ENCODE measurements around the gene SRP54.
A peak's percentile ranks its signal among the peaks of the same experiment; 100 is the strongest.

The SRP54 gene

GRCh38 chr14:34971801-34972200, 11.0 kb upstream of the SRP54 start:
- no peak overlapping the region for H3K4me2 ChIP-seq (ENCODE audit: low read length)
- TF ChIP-seq EZH2phosphoT487 (IDR thresholded peaks at IDR 0.05; ENCODE audit: borderline replicate concordance, low read length): no peak
- peaks cover 10% of the 10 kb centered on the region for H3K36me3 ChIP-seq (ENCODE audit: control insufficient read depth, low read length)
- peaks cover 6% of the 10 kb centered on the region; the same call in 1 of the 2 replicates for H4K20me1 ChIP-seq (ENCODE audit: control insufficient read depth, insufficient read depth, low read depth, low read length)
- peaks cover 26% of the 10 kb centered on the region for H3K79me2 ChIP-seq (ENCODE audit: control insufficient read depth, low read length)
- no peaks in the 10 kb centered on the region for H3K9me2 ChIP-seq (replicated peaks; ENCODE audit: control insufficient read depth, low read length)
- H3K4me3 ChIP-seq (ENCODE audit: low read length): no peak overlapping the region
- H3F3A ChIP-seq (ENCODE audit: control insufficient read depth, insufficient read depth): no peaks in the 10 kb centered on the region
- H3K27ac ChIP-seq (ENCODE audit: low read depth, low read length): no peak overlapping the region
- no peaks in the 10 kb centered on the region for H3K9me3 ChIP-seq (ENCODE audit: control insufficient read depth, insufficient read depth, low read length)
- no peaks in the 10 kb centered on the region; the same call in 1 of the 2 replicates for H3K4me1 ChIP-seq (ENCODE audit: control insufficient read depth, low read length)
- H3K27me3 ChIP-seq (ENCODE audit: control insufficient read depth, low read length): no peaks in the 10 kb centered on the region

- peaks cover 9% of the 10 kb centered on the region for H3K4me1 ChIP-seq (ENCODE audit: control insufficient read depth, low read length)
- H3K36me3 ChIP-seq (ENCODE audit: control insufficient read depth, low read length): no peaks in the 10 kb centered on the region
- no peaks in the 10 kb centered on the region for H3K9me2 ChIP-seq (replicated peaks; ENCODE audit: control insufficient read depth, low read length)
- no peaks in the 10 kb centered on the region for H3K27me3 ChIP-seq (ENCODE audit: control insufficient read depth, low read length)
- TF ChIP-seq EZH2phosphoT487 (IDR thresholded peaks at IDR 0.05; ENCODE audit: borderline replicate concordance, low read length) (no peak), CTCF (IDR thresholded peaks at IDR 0.05; ENCODE audit: low read depth, low read length, poor library complexity, severe bottlenecking) (no peak)
- peaks cover 75% of the 10 kb centered on the region for H3K79me2 ChIP-seq (ENCODE audit: control insufficient read depth, low read length)
- H3K4me3 ChIP-seq (ENCODE audit: low read length): no peak overlapping the region
- no peak overlapping the region for H3K27ac ChIP-seq (ENCODE audit: low read depth, low read length)
- H4K20me1 ChIP-seq (ENCODE audit: control insufficient read depth, insufficient read depth, low read depth, low read length): peaks cover 6% of the 10 kb centered on the region; the same call in 1 of the 2 replicates
- H3F3A ChIP-seq (ENCODE audit: control insufficient read depth, insufficient read depth): peaks cover 4% of the 10 kb centered on the region; the same call in 1 of the 2 replicates
- no peaks in the 10 kb centered on the region for H3K9me3 ChIP-seq (ENCODE audit: control insufficient read depth, insufficient read depth, low read length)
- no peak overlapping the region for H3K4me2 ChIP-seq (ENCODE audit: low read length)
Observed at GRCh38 chr14:34978444-34978843, 4.3 kb upstream of the SRP54 start.

GRCh38 chr14:34980337-34980900, 2.4 kb upstream of the SRP54 start:
- peaks cover 26% of the 10 kb centered on the region for H3K4me1 ChIP-seq (ENCODE audit: control insufficient read depth, low read length)
- peak overlapping the region; percentile 93 for H3K4me2 ChIP-seq (ENCODE audit: low read length)
- H3K79me2 ChIP-seq (ENCODE audit: control insufficient read depth, low read length): peaks cover 83% of the 10 kb centered on the region
- H4K20me1 ChIP-seq (ENCODE audit: control insufficient read depth, insufficient read depth, low read depth, low read length): peaks cover 2% of the 10 kb centered on the region; the same call in 1 of the 2 replicates
- H3K36me3 ChIP-seq (ENCODE audit: control insufficient read depth, low read length): no peaks in the 10 kb centered on the region; the same call in 1 of the 2 replicates
- H3K27ac ChIP-seq (ENCODE audit: low read depth, low read length): 0 out of 2 replicates have a peak overlapping the region, but pooled peaks have one; percentile 88
- no peaks in the 10 kb centered on the region for H3K9me3 ChIP-seq (ENCODE audit: control insufficient read depth, insufficient read depth, low read length)
- H3K4me3 ChIP-seq (ENCODE audit: low read length): peak overlapping the region; percentile 99
- H3K27me3 ChIP-seq (ENCODE audit: control insufficient read depth, low read length): no peaks in the 10 kb centered on the region
- no peak for TF ChIP-seq EZH2phosphoT487 (IDR thresholded peaks at IDR 0.05; ENCODE audit: borderline replicate concordance, low read length)
- TF ChIP-seq CTCF (IDR thresholded peaks at IDR 0.05; ENCODE audit: low read depth, low read length, poor library complexity, severe bottlenecking): no peak
- H3F3A ChIP-seq (ENCODE audit: control insufficient read depth, insufficient read depth): peaks cover 4% of the 10 kb centered on the region; the same call in 1 of the 2 replicates
- H3K9me2 ChIP-seq (replicated peaks; ENCODE audit: control insufficient read depth, low read length): no peaks in the 10 kb centered on the region

- Histone ChIP-seq H4K20me1 (ENCODE audit: control insufficient read depth, insufficient read depth, low read depth, low read length) (no peaks in the 10 kb centered on the region; the same call in 1 of the 2 replicates), H3K9me2 (replicated peaks; ENCODE audit: control insufficient read depth, low read length) (no peaks in the 10 kb centered on the region), H3K27ac (ENCODE audit: low read depth, low read length) (peak overlapping the region; percentile 88), H3K4me3 (ENCODE audit: low read length) (peak overlapping the region; percentile 99), H3F3A (ENCODE audit: control insufficient read depth, insufficient read depth) (peaks cover 4% of the 10 kb centered on the region; the same call in 1 of the 2 replicates), H3K4me2 (ENCODE audit: low read length) (peak overlapping the region; percentile 93), H3K9me3 (ENCODE audit: control insufficient read depth, insufficient read depth, low read length) (no peaks in the 10 kb centered on the region), H3K4me1 (ENCODE audit: control insufficient read depth, low read length) (peaks cover 31% of the 10 kb centered on the region), H3K79me2 (ENCODE audit: control insufficient read depth, low read length) (peaks cover 86% of the 10 kb centered on the region), H3K36me3 (ENCODE audit: control insufficient read depth, low read length) (no peaks in the 10 kb centered on the region; the same call in 1 of the 2 replicates), H3K27me3 (ENCODE audit: control insufficient read depth, low read length) (no peaks in the 10 kb centered on the region)
- TF ChIP-seq CTCF (IDR thresholded peaks at IDR 0.05; ENCODE audit: low read depth, low read length, poor library complexity, severe bottlenecking): peak; percentile 11
- TF ChIP-seq EZH2phosphoT487 (IDR thresholded peaks at IDR 0.05; ENCODE audit: borderline replicate concordance, low read length): no peak
Observed at GRCh38 chr14:34981743-34982420, 910 bp upstream of the SRP54 start.
